B cell (primary cell): ENCODE data around the gene C1orf174. TPM values are rescaled to one million over a fixed set of nuclear protein-coding genes. Genes with fewer than 3 reads are reported as not detected.

Experiments
- ATAC-seq: fragments of 200-7000 bp; cut with Tn5 transposase; one replicate; pipeline ENCODE4 v1.10.0; 2021; ENCODE audit warnings: low read depth, mild to moderate bottlenecking, moderate number of reproducible peaks, moderate library complexity
- CTCF ChIA-PET: fragments of 350-600 bp; sonication (Branson Sonifier 250); formaldehyde crosslinking; loops from one replicate; lab custom pipeline; 2021; ENCODE audit warnings: antibody characterized with exemption, inconsistent platforms; lab: Charles Lee
- POLR2A ChIA-PET: fragments of 350-600 bp; sonication (Branson Sonifier 250); formaldehyde crosslinking; loops from one replicate; lab custom pipeline; 2021; ENCODE audit warnings: antibody characterized with exemption; lab: Charles Lee
- DNase-seq: peaks from one replicate; pipeline ENCODE4 v3.0.0; 2013
- H2AFZ ChIP-seq: 2 replicates; pipeline ENCODE4 v1.6.1; 2012; ENCODE audit warnings: mild to moderate bottlenecking, low read depth, low read length; ENCODE audit not compliant: insufficient read depth, poor library complexity, severe bottlenecking
- H3K27ac ChIP-seq, 2 donors: 1 replicate in 1 of 2; 2 replicates in 1 of 2; pipeline ENCODE4 v1.5.1; 2012 to 2013; ENCODE audit warnings: low read length in 2 of 2, mild to moderate bottlenecking in 2 of 2, moderate library complexity in 1 of 2
- H3K27me3 ChIP-seq, 4 experiments: fragments of 200-600 bp in 1 of 4; sonication (generic) in 1 of 4; replicated peaks in 1 of 4; 1 replicate in 2 of 4; 2 replicates in 2 of 4; pipeline versions ENCODE4 v1.6.1 to v1.7.0; 2013 to 2016; ENCODE audit warnings: low read length in 3 of 4, mild to moderate bottlenecking in 2 of 4, mixed read lengths in 1 of 4, moderate library complexity in 1 of 4; ENCODE audit not compliant: insufficient read depth in 4 of 4, control insufficient read depth in 3 of 4; ENCODE audit errors: control extremely low read depth in 1 of 4
- H3K36me3 ChIP-seq, 2 experiments: replicated peaks in 1 of 2; 1 replicate in 1 of 2; 2 replicates in 1 of 2; pipeline versions ENCODE4 v1.6.1 to v1.7.1; 2013; ENCODE audit warnings: low read length in 1 of 2; ENCODE audit not compliant: insufficient read depth in 2 of 2, control insufficient read depth in 1 of 2; ENCODE audit errors: control extremely low read depth in 1 of 2, extremely low read depth in 1 of 2
- H3K4me1 ChIP-seq, 2 donors: fragments of 200-600 bp in 1 of 2; sonication (generic) in 1 of 2; 1 replicate in 1 of 2; 2 replicates in 1 of 2; pipeline versions ENCODE4 v1.5.1 to v1.6.1; 2013 to 2017; ENCODE audit warnings: low read length in 2 of 2; ENCODE audit not compliant: control insufficient read depth in 2 of 2, insufficient read depth in 2 of 2
- H3K4me2 ChIP-seq: replicated peaks from 2 replicates; pipeline ENCODE3; 2012; ENCODE audit warnings: mild to moderate bottlenecking, low read depth, low read length; ENCODE audit not compliant: poor library complexity, severe bottlenecking
- H3K4me3 ChIP-seq, 5 experiments: fragments of 200-600 bp in 1 of 5; sonication (generic) in 1 of 5; 1 replicate in 3 of 5; 2 replicates in 2 of 5; pipeline versions ENCODE4 v1.5.1 to v1.7.0; 2011 to 2016; ENCODE audit warnings: low read length in 4 of 5, mild to moderate bottlenecking in 4 of 5, low read depth in 2 of 5, control low read depth in 1 of 5, moderate library complexity in 1 of 5; ENCODE audit not compliant: insufficient read depth in 1 of 5; ENCODE audit errors: control extremely low read depth in 1 of 5, extremely low read depth in 1 of 5
- H3K79me2 ChIP-seq: fragments of 200-600 bp; sonication (generic); one replicate; pipeline ENCODE4 v1.6.0; 2016; ENCODE audit warnings: low read length; ENCODE audit not compliant: control insufficient read depth, insufficient read depth
- H3K9ac ChIP-seq: fragments of 200-600 bp; sonication (generic); 2 replicates; pipeline ENCODE4 v1.6.1; 2017; ENCODE audit warnings: mild to moderate bottlenecking, low read length, moderate library complexity
- H3K9me3 ChIP-seq, 3 donors: one replicate each; pipeline versions ENCODE4 v1.6.1 to v1.7.1; 2013; ENCODE audit warnings: low read length in 2 of 3; ENCODE audit not compliant: control insufficient read depth in 2 of 3, insufficient read depth in 1 of 3; ENCODE audit errors: control extremely low read depth in 1 of 3
- H4K20me1 ChIP-seq: 2 replicates; pipeline ENCODE4 v1.6.0; 2012; ENCODE audit warnings: mild to moderate bottlenecking, low read length; ENCODE audit not compliant: insufficient read depth, control insufficient read depth, poor library complexity, severe bottlenecking
- H3K27ac Mint-ChIP-seq: one replicate; pipeline ENCODE4 v1.8.0; 2021; ENCODE audit warnings: mixed read lengths
- H3K27me3 Mint-ChIP-seq: one replicate; pipeline ENCODE4 v1.8.0; 2021; ENCODE audit warnings: mixed read lengths
- H3K4me1 Mint-ChIP-seq: one replicate; pipeline ENCODE4 v1.8.0; 2021; ENCODE audit warnings: mixed read lengths
- H3K4me3 Mint-ChIP-seq: one replicate; pipeline ENCODE4 v1.8.0; 2021; ENCODE audit warnings: mixed read lengths
- H3K9me3 Mint-ChIP-seq: one replicate; pipeline ENCODE4 v1.8.0; 2022; ENCODE audit warnings: mixed read lengths; ENCODE audit not compliant: insufficient read depth
- CTCF ChIP-seq: fragments of 200-600 bp; IDR thresholded peaks from one replicate; pipeline ENCODE4 v1.8.0; 2022; ENCODE audit warnings: antibody characterized with exemption, mild to moderate bottlenecking
- EZH2 ChIP-seq: IDR thresholded peaks from 2 replicates; pipeline ENCODE4 v1.6.1; 2012; ENCODE audit warnings: borderline replicate concordance, low read depth, mild to moderate bottlenecking, moderate library complexity, low read length; ENCODE audit not compliant: insufficient read depth, poor library complexity, severe bottlenecking
- WGBS: methylation state at CpG from one replicate; pipeline ENCODE4 v1.1.5; 2013; ENCODE audit warnings: missing lambda C conversion rate; ENCODE audit not compliant: insufficient coverage; 5-methylcytosine and 5-hydroxymethylcytosine counted together
- intact Hi-C: fragments of 100-400 bp; cut with micrococcal nuclease; formaldehyde crosslinking; loops from one replicate; pipeline ENCODE4 v1.10.0; 2022
- polyA plus RNA-seq: library from polyadenylated mRNA; depleted of rRNA; stranded (reverse); fragments of >200 nt; gene quantifications from 2 replicates; pipeline ENCODE4 v1.2.3, GENCODE V29; 2012
- total RNA-seq, 2 donors: library from RNA; stranded (reverse); fragments of 120-200 nt in 1 of 2; gene quantifications; 1 replicate in 1 of 2; 2 replicates in 1 of 2; pipeline versions ENCODE4 v1.2.3 to v1.2.4, GENCODE V29; 2013 to 2022

Gene C1orf174
- total and polyA plus RNA-seq, 2 donors (not counting 1 experiment from before 2014, with no cell fraction given), result 33.2 to 49.8 TPM

- no peak overlapping the region for H3K4me3 Mint-ChIP-seq
- H3K27ac ChIP-seq, result no peak overlapping the region
- no peak overlapping the region for H3K27ac Mint-ChIP-seq
These were observed 5.3 kb upstream of the C1orf174 start for GRCh38 chr1:3905266-3905952.

More at GRCh38 chr1:3905266-3905952, 5.3 kb upstream of the C1orf174 start:
- Histone ChIP-seq H3K27me3 (peaks cover 0 to 8% (median 0%) of the 10 kb centered on the region in 4 experiments), H3K4me1 (peaks cover 0 to 31% of the 10 kb centered on the region in 2 donors), H3K4me3 (no peak overlapping the region), H2AFZ (no peak overlapping the region), H3K79me2 (no peaks in the 10 kb centered on the region), H3K9me3 (no peaks in the 10 kb centered on the region), H3K9ac (no peak overlapping the region), H3K36me3 (no peaks in the 10 kb centered on the region), H4K20me1 (no peaks in the 10 kb centered on the region), H3K4me2 (no peak overlapping the region)
- no peak for ATAC-seq
- intact Hi-C loops, result loop anchor here (10.0 kb wide), 1 partner anchor 251 kb away; the partner anchor contains the start of genes TP73 and WRAP73
- Mint-ChIP-seq H3K9me3 (no peaks in the 10 kb centered on the region), H3K27me3 (peaks cover 6% of the 10 kb centered on the region), H3K4me1 (peaks cover 16% of the 10 kb centered on the region)
- no peak for TF ChIP-seq CTCF
- TF ChIP-seq EZH2, result no peak
- WGBS, result 97% methylated on average over 12 of the region's 19 CpGs
- POLR2A ChIA-PET, result no interaction called here
- no peak for DNase-seq
- CTCF ChIA-PET, result no interaction called here
